Stimulated activated CD8-positive, alpha-beta memory T cell treated with anti-CD3 and anti-CD28 coated beads, Interleukin-15, amount 100 ng/mL, for 1 hour (primary cell): Measurements from ENCODE around the gene NPAS1.

ENCODE experiments used
- DNase-seq: peaks from one replicate; pipeline ENCODE4 v3.0.0-alpha.2; 2020; ENCODE audit warnings: low read depth

Gene NPAS1

GRCh38 chr19:47020132-47020805 lies 632 bp downstream of the NPAS1 start:
- no peak for DNase-seq

- DNase-seq, result no peak
Measured at GRCh38 chr19:47020992-47021496, 1.4 kb downstream of the NPAS1 start.

GRCh38 chr19:47021536-47022139 lies 2.0 kb downstream of the NPAS1 start:
- no peak for DNase-seq

- DNase-seq, result no peak
Measured at GRCh38 chr19:47022140-47022536, 2.5 kb downstream of the NPAS1 start.

- no peak for DNase-seq
Measured at GRCh38 chr19:47022541-47023447, 3.2 kb downstream of the NPAS1 start.

GRCh38 chr19:47023448-47023794 lies 3.8 kb downstream of the NPAS1 start:
- DNase-seq, result no peak

GRCh38 chr19:47024502-47024901 lies 4.9 kb downstream of the NPAS1 start:
- no peak for DNase-seq

- DNase-seq, result no peak
Measured at GRCh38 chr19:47026156-47026555, 6.5 kb downstream of the NPAS1 start.

- no peak for DNase-seq
Measured at GRCh38 chr19:47026889-47027288, 7.3 kb downstream of the NPAS1 start.

- DNase-seq, result no peak
Measured at GRCh38 chr19:47027586-47028088, 8.0 kb downstream of the NPAS1 start.

- no peak for DNase-seq
Measured at GRCh38 chr19:47028195-47028601, 8.6 kb downstream of the NPAS1 start.

- DNase-seq, result peak; percentile 41
Measured at GRCh38 chr19:47032171-47032811, 12.7 kb downstream of the NPAS1 start.

GRCh38 chr19:47035127-47036096 lies 15.8 kb downstream of the NPAS1 start:
- peak; percentile 95 for DNase-seq

GRCh38 chr19:47036097-47036651 lies 16.5 kb downstream of the NPAS1 start:
- no peak for DNase-seq

GRCh38 chr19:47037766-47038165 lies 18.1 kb downstream of the NPAS1 start:
- DNase-seq, result no peak

GRCh38 chr19:47039239-47039874 lies 19.7 kb downstream of the NPAS1 start:
- no peak for DNase-seq

- no peak for DNase-seq
Measured at GRCh38 chr19:47040869-47041268, 21.2 kb downstream of the NPAS1 start.

- no peak for DNase-seq
Measured at GRCh38 chr19:47044946-47045866, 25.6 kb downstream of the NPAS1 start.

- no peak for DNase-seq
Measured at GRCh38 chr19:47045867-47046470, 26.3 kb downstream of the NPAS1 start.
